ENCODE data around the gene PODXL2. TPM values are rescaled to one million over a fixed set of nuclear protein-coding genes. Genes with fewer than 3 reads are reported as not detected.

The PODXL2 gene
- total RNA-seq, 4 donors from 2014 or later: 9.7 to 18.9 (median 15.9) TPM

GRCh38 chr3:127719369-127719768, 90.4 kb downstream of the PODXL2 start:
- no peak for DNase-seq
- no peaks in the 10 kb centered on the region for H3K36me3 ChIP-seq
- no peak overlapping the region for H3K27ac ChIP-seq
- TF ChIP-seq POLR2AphosphoS5 (IDR thresholded peaks at IDR 0.05): no peak
- TF ChIP-seq EP300 (IDR thresholded peaks at IDR 0.05; ENCODE audit: low read depth): no peak
- no peak for TF ChIP-seq POLR2A (IDR thresholded peaks at IDR 0.05)
- no peak for TF ChIP-seq CTCF (IDR thresholded peaks at IDR 0.05)
- intact Hi-C loops (cut with DNase I; ENCODE audit: low total_unique reads) (no loop called here), in situ Hi-C loops (cut with MboI; ENCODE audit: low pct_ligation_motif_present in 1 of 4, low pct_unique_long_range_greater_than_20kb in 1 of 4, low sequenced_read_pairs in 3 of 4) (no loop called here)
- H3K27me3 ChIP-seq: no peaks in the 10 kb centered on the region
- H3K4me1 ChIP-seq: peaks cover 4 to 24% (median 12%) of the 10 kb centered on the region in 4 donors
- no peaks in the 10 kb centered on the region for H3K9me3 ChIP-seq
- no peak overlapping the region for H3K4me3 ChIP-seq
- 90 to 96% methylated on average over 2 to 8 of the region's 8 CpGs for WGBS, 2 donors (ENCODE audit: low coverage in 1 of 2)

DNA sequence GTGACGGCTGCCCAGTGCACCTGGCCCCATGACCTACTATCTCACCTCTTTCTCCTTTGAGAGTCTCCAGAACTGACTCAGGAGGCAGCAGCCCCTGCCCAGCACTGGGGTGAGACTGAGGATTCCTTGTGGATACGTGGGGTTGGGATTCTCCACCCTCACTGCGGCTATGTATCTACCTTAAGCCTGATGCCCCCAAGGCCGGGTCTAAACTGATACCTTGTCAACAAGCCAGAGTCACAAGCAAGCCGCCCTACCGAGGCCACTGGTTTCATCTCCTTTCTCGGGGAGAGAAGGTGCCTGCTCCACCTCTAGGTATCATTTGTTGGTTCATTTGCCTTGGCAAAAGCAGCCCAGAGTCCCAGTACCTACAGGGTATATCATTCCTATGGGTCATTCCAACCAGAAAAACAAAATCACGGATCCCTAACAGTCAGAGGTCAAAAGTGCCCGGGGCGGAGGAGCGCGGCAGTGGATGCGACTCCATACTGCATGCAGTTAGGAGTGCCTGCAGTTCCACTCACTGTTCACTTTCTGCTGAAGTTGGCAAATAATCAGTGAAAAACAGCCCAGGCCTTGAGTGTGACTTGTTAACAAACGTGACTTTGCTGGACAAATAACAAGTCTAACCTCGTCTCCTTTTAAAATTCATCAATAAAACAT, 91.3 kb downstream of the PODXL2 start:
- H3K4me1 ChIP-seq: peaks cover 4 to 24% (median 12%) of the 10 kb centered on the region in 4 donors
- no peak overlapping the region for H3K4me3 ChIP-seq
- intact Hi-C loops (cut with DNase I; ENCODE audit: low total_unique reads): no loop called here
- 90 to 92% methylated on average over 8 to 15 of the region's 15 CpGs for WGBS, 2 donors (ENCODE audit: low coverage in 1 of 2)
- no peak overlapping the region for H3K27ac ChIP-seq
- no peaks in the 10 kb centered on the region for H3K27me3 ChIP-seq
- in situ Hi-C loops (cut with MboI; ENCODE audit: low pct_ligation_motif_present in 1 of 4, low pct_unique_long_range_greater_than_20kb in 1 of 4, low sequenced_read_pairs in 3 of 4): no loop called here
- no peak for DNase-seq
- H3K36me3 ChIP-seq: no peaks in the 10 kb centered on the region
- TF ChIP-seq EP300 (IDR thresholded peaks at IDR 0.05; ENCODE audit: low read depth) (no peak), CTCF (IDR thresholded peaks at IDR 0.05) (no peak), POLR2AphosphoS5 (IDR thresholded peaks at IDR 0.05) (no peak)
- no peaks in the 10 kb centered on the region for H3K9me3 ChIP-seq

- WGBS, 2 donors (ENCODE audit: low coverage in 1 of 2): 39 to 84% methylated on average over 5 to 17 of the region's 17 CpGs
- in situ Hi-C loops (cut with MboI; ENCODE audit: low pct_ligation_motif_present in 1 of 4, low pct_unique_long_range_greater_than_20kb in 1 of 4, low sequenced_read_pairs in 3 of 4) (no loop called here), intact Hi-C loops (cut with DNase I; ENCODE audit: low total_unique reads) (no loop called here)
- Histone ChIP-seq H3K27me3 (no peaks in the 10 kb centered on the region), H3K9me3 (no peaks in the 10 kb centered on the region), H3K36me3 (no peaks in the 10 kb centered on the region), H3K4me3 (no peak overlapping the region), H3K4me1 (peaks cover 4 to 24% (median 12%) of the 10 kb centered on the region in 4 donors), H3K27ac (peak overlapping the region in 2 of 4 donors; percentile 23 to 51)
- TF ChIP-seq CTCF (IDR thresholded peaks at IDR 0.05) (no peak), EP300 (IDR thresholded peaks at IDR 0.05; ENCODE audit: low read depth) (no peak), POLR2AphosphoS5 (IDR thresholded peaks at IDR 0.05) (no peak), POLR2A (IDR thresholded peaks at IDR 0.05) (no peak)
- DNase-seq: no peak
Observed at GRCh38 chr3:127720985-127721935, 92.3 kb downstream of the PODXL2 start.

- no peak overlapping the region for H3K4me3 ChIP-seq
- no peaks in the 10 kb centered on the region for H3K9me3 ChIP-seq
- H3K36me3 ChIP-seq: no peaks in the 10 kb centered on the region
- intact Hi-C loops (cut with DNase I; ENCODE audit: low total_unique reads): no loop called here
- H3K27me3 ChIP-seq: no peaks in the 10 kb centered on the region
- TF ChIP-seq POLR2A (IDR thresholded peaks at IDR 0.05) (no peak), CTCF (IDR thresholded peaks at IDR 0.05) (no peak), POLR2AphosphoS5 (IDR thresholded peaks at IDR 0.05) (no peak), EP300 (IDR thresholded peaks at IDR 0.05; ENCODE audit: low read depth) (no peak)
- 51 to 67% methylated on average over 2 to 13 of the region's 13 CpGs for WGBS, 2 donors (ENCODE audit: low coverage in 1 of 2)
- peaks cover 4 to 24% (median 12%) of the 10 kb centered on the region in 4 donors for H3K4me1 ChIP-seq
- peak overlapping the region; percentile 23 to 62 (median 54) for H3K27ac ChIP-seq
- DNase-seq: no peak
- in situ Hi-C loops (cut with MboI; ENCODE audit: low pct_ligation_motif_present in 1 of 4, low pct_unique_long_range_greater_than_20kb in 1 of 4, low sequenced_read_pairs in 3 of 4): no loop called here
Observed at GRCh38 chr3:127722091-127722784, 93.3 kb downstream of the PODXL2 start.

Data from transverse colon (tissue), 4 donors.